Mesenteric fat pad (tissue), 1 donor: ENCODE measurements around the gene MYH16. TPM values are rescaled to one million over a fixed set of nuclear protein-coding genes. Genes with fewer than 3 reads are reported as not detected.
"Not testable (repeated sequence)": the region's sequence is repeated elsewhere in the genome, so short reads cannot be mapped to it uniquely, and the experiment has no call there.

Experiments
- DNase-seq: peaks from one replicate; pipeline ENCODE4 v3.0.0-alpha.2; 2020; ENCODE audit warnings: low spot score
- total RNA-seq: library from RNA; stranded (reverse); fragmentation: NEBNext Ultra II Directional; extraction: Animal tissue kit (Norgen Biotek cat#: 25700); gene quantifications from one replicate; pipeline ENCODE4 v1.2.1, GENCODE V29; 2021
- donor health status: DM: yes; HTN: yes; CAD: no.

Gene MYH16
- total RNA-seq, 1 donor from 2014 or later: not detected

- DNase-seq: peak; percentile 18
These were observed 78.0 kb downstream of the MYH16 start for GRCh38 chr7:99350641-99351040.

GRCh38 chr7:99352247-99352646, 79.6 kb downstream of the MYH16 start:
- DNase-seq: peak; percentile 33

GRCh38 chr7:99355098-99355497, 82.5 kb downstream of the MYH16 start:
- DNase-seq: peak; percentile 18

- DNase-seq: peak; percentile 65
These were observed 85.3 kb downstream of the MYH16 start for GRCh38 chr7:99357701-99358490.

- DNase-seq: not testable (repeated sequence)
These were observed 85.9 kb downstream of the MYH16 start for GRCh38 chr7:99358521-99358920.

- no peak for DNase-seq
These were observed 87.0 kb downstream of the MYH16 start for GRCh38 chr7:99359465-99360154.

Other genes with a start within 250 kb of the MYH16 start
- 31.2 TPM for gene SMURF1, start 128.7 kb upstream of the MYH16 start, total RNA-seq
- not detected for gene KPNA7, start 64.7 kb upstream of the MYH16 start, total RNA-seq
- gene ARPC1A, start 53.1 kb downstream of the MYH16 start, total RNA-seq: 109 TPM
- 159 TPM for gene ARPC1B, start 101.9 kb downstream of the MYH16 start, total RNA-seq
- 88.8 TPM for gene PDAP1, start 135.8 kb downstream of the MYH16 start, total RNA-seq
- 68.2 TPM for gene BUD31, start 136.1 kb downstream of the MYH16 start, total RNA-seq
- 11.7 TPM for gene PTCD1, start 166.0 kb downstream of the MYH16 start, total RNA-seq
- 54.7 TPM for gene CPSF4, start 166.1 kb downstream of the MYH16 start, total RNA-seq
- 256 TPM for gene ATP5MF, start 193.3 kb downstream of the MYH16 start, total RNA-seq
- gene ZNF789, start 200.1 kb downstream of the MYH16 start, total RNA-seq: 7.8 TPM
- gene ZNF394, start 227.4 kb downstream of the MYH16 start, total RNA-seq: 24.4 TPM
- 5.7 TPM for gene ZKSCAN5, start 231.8 kb downstream of the MYH16 start, total RNA-seq